K562 (cell line): ENCODE results near the gene KPNA1. TPM values are rescaled to one million over a fixed set of nuclear protein-coding genes. Genes with fewer than 3 reads are reported as not detected.

Experiments
- MAFF ChIP-seq: IDR thresholded peaks from 2 replicates; pipeline ENCODE4 v1.6.1; 2012; ENCODE audit warnings: low read length, improper control_type of control experiment
- RNF2 ChIP-seq: sonication (generic); IDR thresholded peaks from 2 replicates; pipeline ENCODE4 v1.6.1; 2016
- ZNF407 ChIP-seq: fragments of 450-650 bp; IDR thresholded peaks from 2 replicates; pipeline ENCODE4 v1.6.1; 2016; ENCODE audit warnings: low read depth
- polyA plus RNA-seq, 8 experiments: library from polyadenylated mRNA; depleted of rRNA in 4 of 8; stranded (reverse) in 5 of 8; unstranded in 3 of 8; fragments of >200 nt; fragmentation: Nextera tagmentation in 2 of 8; fragmentation: Illumina TruSeq in 1 of 8; extraction: Ambion mirVana in 2 of 8; extraction: Trizol in 1 of 8; gene quantifications; 2 replicates each; pipeline versions ENCODE4 v1.2.1 to v1.2.3, GENCODE V29; 2011 to 2014; ENCODE audit warnings: inconsistent platforms in 1 of 8, missing spikeins in 1 of 8
- total RNA-seq, 7 experiments: library from RNA; depleted of rRNA in 6 of 7; stranded (reverse); fragments of >200 nt in 6 of 7; fragmentation: Illumina TruSeq in 2 of 7; extraction: Trizol in 2 of 7; gene quantifications; 2 replicates each; pipeline versions ENCODE4 v1.2.1 to v1.2.3, GENCODE V29; 2011 to 2021; ENCODE audit warnings: low replicate concordance in 1 of 7

Gene KPNA1
- total and polyA plus RNA-seq, 9 of the 15 experiments (the other 6 are each of a cell fraction or from before 2014, with no cell fraction given): 9.3 to 53.8 (median 33.5) TPM

- TF ChIP-seq ZNF407: no peak
- TF ChIP-seq RNF2: no peak
- no peak for TF ChIP-seq MAFF
- TF ChIP-seq, all 486 proteins: peak for 2
These were observed 86.8 kb downstream of the KPNA1 start (continued) for GRCh38 chr3:122427857-122428471.
